ENCODE measurements around the gene ZNF407. TPM values are rescaled to one million over a fixed set of nuclear protein-coding genes. Genes with fewer than 3 reads are reported as not detected.

ZNF407 gene
- total and polyA plus RNA-seq, 4 donors, result 1.9 to 16.5 (median 6.6) TPM

DNA sequence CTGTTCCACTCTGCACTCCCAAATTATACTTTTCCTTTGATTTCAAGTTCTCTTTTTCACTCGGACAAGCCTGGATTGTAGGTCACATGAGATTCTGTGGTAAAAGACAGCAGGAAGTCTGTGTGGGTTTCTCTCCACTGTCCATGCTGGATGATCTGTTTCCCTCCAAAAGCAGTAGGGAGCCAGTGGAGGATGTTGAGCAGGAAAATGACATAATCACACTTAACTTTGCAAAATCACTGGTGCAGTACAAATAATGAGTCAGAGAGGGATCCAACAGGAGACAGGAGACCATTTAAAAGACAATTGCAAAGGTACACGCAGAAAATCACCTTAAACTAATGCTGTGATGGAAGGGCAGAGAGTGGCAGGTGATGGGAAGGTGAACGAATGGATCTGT lies 301.3 kb downstream of the ZNF407 start:
- H3K36me3 ChIP-seq (ENCODE audit: control insufficient read depth in 4 of 4, insufficient read depth in 3 of 4, low read depth in 1 of 4, low read length in 3 of 4), result no peaks in the 10 kb centered on the region
- no peak for DNase-seq (ENCODE audit: low spot score)
- TF ChIP-seq NR2F2 (IDR thresholded peaks at IDR 0.05) (no peak), FOXA2 (IDR thresholded peaks at IDR 0.05) (no peak)
- no peaks in the 10 kb centered on the region for H3K9me3 ChIP-seq (ENCODE audit: control insufficient read depth in 4 of 4, low read length in 3 of 4)
- no peak overlapping the region for H3K9ac ChIP-seq (ENCODE audit: low read depth in 1 of 2, low read length in 2 of 2)
- H3K4me1 ChIP-seq (ENCODE audit: control insufficient read depth in 4 of 4, insufficient read depth in 4 of 4, low read length in 3 of 4), result no peaks in the 10 kb centered on the region
- WGBS, result 74% methylated on average over 3 of the region's 3 CpGs
- H3K27me3 ChIP-seq (ENCODE audit: control insufficient read depth in 4 of 4, insufficient read depth in 4 of 4, low read length in 3 of 4), result no peaks in the 10 kb centered on the region
- H3K27ac ChIP-seq (ENCODE audit: low read depth in 1 of 2, low read length in 2 of 2), result no peak overlapping the region
- no peak overlapping the region for H3K4me3 ChIP-seq (ENCODE audit: low read depth in 1 of 3, low read length in 3 of 3)

GRCh38 chr18:74899554-74899953 lies 301.9 kb downstream of the ZNF407 start:
- H3K27me3 ChIP-seq (ENCODE audit: control insufficient read depth in 4 of 4, insufficient read depth in 4 of 4, low read length in 3 of 4), result no peaks in the 10 kb centered on the region
- no peaks in the 10 kb centered on the region for H3K9me3 ChIP-seq (ENCODE audit: control insufficient read depth in 4 of 4, low read length in 3 of 4)
- 95% methylated on average over 5 of the region's 5 CpGs for WGBS
- no peak overlapping the region for H3K9ac ChIP-seq (ENCODE audit: low read depth in 1 of 2, low read length in 2 of 2)
- H3K36me3 ChIP-seq (ENCODE audit: control insufficient read depth in 4 of 4, insufficient read depth in 3 of 4, low read depth in 1 of 4, low read length in 3 of 4), result no peaks in the 10 kb centered on the region
- H3K4me3 ChIP-seq (ENCODE audit: low read depth in 1 of 3, low read length in 3 of 3), result no peak overlapping the region
- no peak for DNase-seq (ENCODE audit: low spot score)
- no peaks in the 10 kb centered on the region for H3K4me1 ChIP-seq (ENCODE audit: control insufficient read depth in 4 of 4, insufficient read depth in 4 of 4, low read length in 3 of 4)
- no peak overlapping the region for H3K27ac ChIP-seq (ENCODE audit: low read depth in 1 of 2, low read length in 2 of 2)
- TF ChIP-seq RAD21 (IDR thresholded peaks at IDR 0.05) (no peak), CTCF (IDR thresholded peaks at IDR 0.05; ENCODE audit: low read depth, low read length, missing input control) (no peak), YY1 (IDR thresholded peaks at IDR 0.05) (no peak)

- no peak for DNase-seq (ENCODE audit: low spot score)
- Histone ChIP-seq H3K4me1 (ENCODE audit: control insufficient read depth in 4 of 4, insufficient read depth in 4 of 4, low read length in 3 of 4) (no peaks in the 10 kb centered on the region), H3K36me3 (ENCODE audit: control insufficient read depth in 4 of 4, insufficient read depth in 3 of 4, low read depth in 1 of 4, low read length in 3 of 4) (peaks cover 0 to 5% (median 0%) of the 10 kb centered on the region in 4 donors), H3K4me3 (ENCODE audit: low read depth in 1 of 3, low read length in 3 of 3) (no peak overlapping the region), H3K27ac (ENCODE audit: low read depth in 1 of 2, low read length in 2 of 2) (no peak overlapping the region), H3K9me3 (ENCODE audit: control insufficient read depth in 4 of 4, low read length in 3 of 4) (no peaks in the 10 kb centered on the region), H3K9ac (ENCODE audit: low read depth in 1 of 2, low read length in 2 of 2) (no peak overlapping the region), H3K27me3 (ENCODE audit: control insufficient read depth in 4 of 4, insufficient read depth in 4 of 4, low read length in 3 of 4) (no peaks in the 10 kb centered on the region)
- 84% methylated on average over 4 of the region's 4 CpGs for WGBS
- TF ChIP-seq RXRA (IDR thresholded peaks at IDR 0.05) (no peak), FOXA2 (IDR thresholded peaks at IDR 0.05) (no peak), ZBTB33 (IDR thresholded peaks at IDR 0.05) (no peak), TAF1 (conservative IDR thresholded peaks at IDR 0.05) (no peak), CTCF (IDR thresholded peaks at IDR 0.05; ENCODE audit: low read depth, low read length, missing input control) (no peak), ATF3 (IDR thresholded peaks at IDR 0.05) (no peak)
Measured at GRCh38 chr18:74901362-74902146, 303.9 kb downstream of the ZNF407 start.
